WTC11 (cell line): Measurements from ENCODE around the gene ZNF521.

Experiments
- ETV6 ChIP-seq: sonication (generic); formaldehyde crosslinking; IDR thresholded peaks from 2 replicates; pipeline ENCODE4 v1.8.1; 2022; ENCODE audit warnings: mild to moderate bottlenecking, missing genetic modification reagents
- NFE2L1 ChIP-seq: sonication (generic); formaldehyde crosslinking; IDR thresholded peaks from 2 replicates; pipeline ENCODE4 v1.8.1; 2023; ENCODE audit warnings: missing genetic modification reagents
- TCF7 ChIP-seq: sonication (generic); formaldehyde crosslinking; IDR thresholded peaks from 2 replicates; pipeline ENCODE4 v1.8.0; 2022; ENCODE audit warnings: mild to moderate bottlenecking, low read depth, missing genetic modification reagents, moderate library complexity
- ZNF263 ChIP-seq: sonication (generic); formaldehyde crosslinking; IDR thresholded peaks from 2 replicates; pipeline ENCODE4 v1.8.1; 2022; ENCODE audit warnings: low read depth, mild to moderate bottlenecking, moderate library complexity, missing genetic modification reagents
- TF ChIP-seq, protein P1 (sequence below): fragments of 200-600 bp; IDR thresholded peaks from 2 replicates; pipeline ENCODE4 v1.8.0; 2022; ENCODE audit warnings: antibody characterized with exemption
- TF ChIP-seq, protein P2 (sequence below): sonication (generic); formaldehyde crosslinking; IDR thresholded peaks from 2 replicates; pipeline ENCODE4 v1.8.0; 2022; ENCODE audit warnings: mild to moderate bottlenecking, missing genetic modification reagents
- TF ChIP-seq, protein P3 (sequence below): sonication (generic); formaldehyde crosslinking; IDR thresholded peaks from 2 replicates; pipeline ENCODE4 v1.8.1; 2022; ENCODE audit warnings: mild to moderate bottlenecking, missing genetic modification reagents, moderate library complexity, borderline replicate concordance
- TF ChIP-seq, protein P4 (sequence below): sonication (generic); formaldehyde crosslinking; IDR thresholded peaks from 2 replicates; pipeline ENCODE4 v1.8.0; 2022; ENCODE audit warnings: mild to moderate bottlenecking, missing genetic modification reagents

DNA sequence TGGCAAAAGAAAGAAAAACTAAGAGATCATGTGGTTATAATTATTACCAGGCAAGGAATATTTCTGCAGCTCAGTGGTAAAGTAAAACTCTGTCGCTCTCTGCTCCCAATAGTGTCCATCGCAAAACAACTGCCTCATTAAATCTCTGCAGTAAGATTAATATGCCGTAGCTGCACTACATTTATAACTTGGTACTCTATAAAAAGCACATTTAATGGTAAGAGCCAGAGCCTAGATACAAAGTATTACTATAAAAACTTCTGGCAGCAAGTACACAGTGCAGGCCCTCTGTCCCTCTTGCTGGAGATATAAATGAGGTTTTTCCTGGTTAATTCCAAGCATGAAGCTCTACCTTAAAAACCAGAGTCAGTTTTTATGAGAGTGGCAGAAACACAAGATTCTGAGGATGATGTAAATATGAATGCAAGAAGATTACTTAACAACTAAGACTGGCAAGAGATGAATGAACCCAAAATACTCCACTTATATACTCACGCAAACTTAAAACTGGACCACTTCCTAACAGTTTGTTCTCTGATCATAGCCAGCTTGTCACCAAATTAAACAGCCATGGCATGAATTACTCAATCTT lies 25.5 kb downstream of the ZNF521 start:
- TF ChIP-seq, protein P1, sequence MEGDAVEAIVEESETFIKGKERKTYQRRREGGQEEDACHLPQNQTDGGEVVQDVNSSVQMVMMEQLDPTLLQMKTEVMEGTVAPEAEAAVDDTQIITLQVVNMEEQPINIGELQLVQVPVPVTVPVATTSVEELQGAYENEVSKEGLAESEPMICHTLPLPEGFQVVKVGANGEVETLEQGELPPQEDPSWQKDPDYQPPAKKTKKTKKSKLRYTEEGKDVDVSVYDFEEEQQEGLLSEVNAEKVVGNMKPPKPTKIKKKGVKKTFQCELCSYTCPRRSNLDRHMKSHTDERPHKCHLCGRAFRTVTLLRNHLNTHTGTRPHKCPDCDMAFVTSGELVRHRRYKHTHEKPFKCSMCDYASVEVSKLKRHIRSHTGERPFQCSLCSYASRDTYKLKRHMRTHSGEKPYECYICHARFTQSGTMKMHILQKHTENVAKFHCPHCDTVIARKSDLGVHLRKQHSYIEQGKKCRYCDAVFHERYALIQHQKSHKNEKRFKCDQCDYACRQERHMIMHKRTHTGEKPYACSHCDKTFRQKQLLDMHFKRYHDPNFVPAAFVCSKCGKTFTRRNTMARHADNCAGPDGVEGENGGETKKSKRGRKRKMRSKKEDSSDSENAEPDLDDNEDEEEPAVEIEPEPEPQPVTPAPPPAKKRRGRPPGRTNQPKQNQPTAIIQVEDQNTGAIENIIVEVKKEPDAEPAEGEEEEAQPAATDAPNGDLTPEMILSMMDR, result no peak
- TF ChIP-seq ZNF263 (CRISPR knock-in tag), result no peak
- TF ChIP-seq, protein P2, sequence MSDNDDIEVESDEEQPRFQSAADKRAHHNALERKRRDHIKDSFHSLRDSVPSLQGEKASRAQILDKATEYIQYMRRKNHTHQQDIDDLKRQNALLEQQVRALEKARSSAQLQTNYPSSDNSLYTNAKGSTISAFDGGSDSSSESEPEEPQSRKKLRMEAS, result no peak
- no peak for TF ChIP-seq ETV6
- TF ChIP-seq, protein P3, sequence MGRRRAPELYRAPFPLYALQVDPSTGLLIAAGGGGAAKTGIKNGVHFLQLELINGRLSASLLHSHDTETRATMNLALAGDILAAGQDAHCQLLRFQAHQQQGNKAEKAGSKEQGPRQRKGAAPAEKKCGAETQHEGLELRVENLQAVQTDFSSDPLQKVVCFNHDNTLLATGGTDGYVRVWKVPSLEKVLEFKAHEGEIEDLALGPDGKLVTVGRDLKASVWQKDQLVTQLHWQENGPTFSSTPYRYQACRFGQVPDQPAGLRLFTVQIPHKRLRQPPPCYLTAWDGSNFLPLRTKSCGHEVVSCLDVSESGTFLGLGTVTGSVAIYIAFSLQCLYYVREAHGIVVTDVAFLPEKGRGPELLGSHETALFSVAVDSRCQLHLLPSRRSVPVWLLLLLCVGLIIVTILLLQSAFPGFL (CRISPR knock-in tag), result no peak
- TF ChIP-seq TCF7 (CRISPR knock-in tag), result no peak
- TF ChIP-seq, protein P4, sequence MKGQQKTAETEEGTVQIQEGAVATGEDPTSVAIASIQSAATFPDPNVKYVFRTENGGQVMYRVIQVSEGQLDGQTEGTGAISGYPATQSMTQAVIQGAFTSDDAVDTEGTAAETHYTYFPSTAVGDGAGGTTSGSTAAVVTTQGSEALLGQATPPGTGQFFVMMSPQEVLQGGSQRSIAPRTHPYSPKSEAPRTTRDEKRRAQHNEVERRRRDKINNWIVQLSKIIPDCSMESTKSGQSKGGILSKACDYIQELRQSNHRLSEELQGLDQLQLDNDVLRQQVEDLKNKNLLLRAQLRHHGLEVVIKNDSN (CRISPR knock-in tag), result no peak
- no peak for TF ChIP-seq NFE2L1 (CRISPR knock-in tag)
